KMS-11 (cell line): ENCODE results near the gene MMP7.

ENCODE experiments used
- H2AFZ ChIP-seq: fragments of 200-600 bp; sonication (generic); 2 replicates; pipeline ENCODE4 v1.6.1; 2016; ENCODE audit warnings: antibody characterized with exemption, mixed run types, low read depth
- H3K27ac ChIP-seq: fragments of 200-600 bp; sonication (generic); 2 replicates; pipeline ENCODE4 v1.6.1; 2016; ENCODE audit warnings: mild to moderate bottlenecking, mixed run types
- H3K27me3 ChIP-seq: fragments of 200-600 bp; sonication (generic); 2 replicates; pipeline ENCODE4 v1.6.1; 2017; ENCODE audit warnings: mild to moderate bottlenecking, low read depth, mixed run types, moderate library complexity; ENCODE audit not compliant: insufficient read depth
- H3K36me3 ChIP-seq: fragments of 200-600 bp; sonication (generic); 2 replicates; pipeline ENCODE4 v1.6.1; 2017; ENCODE audit warnings: mild to moderate bottlenecking, mixed run types; ENCODE audit not compliant: insufficient read depth
- H3K4me1 ChIP-seq: fragments of 200-600 bp; sonication (generic); 2 replicates; pipeline ENCODE4 v1.6.1; 2016; ENCODE audit warnings: mild to moderate bottlenecking, low read depth, mixed run types; ENCODE audit not compliant: poor library complexity, severe bottlenecking
- H3K4me2 ChIP-seq: fragments of 200-600 bp; sonication (generic); 2 replicates; pipeline ENCODE4 v1.7.0; 2016; ENCODE audit warnings: mild to moderate bottlenecking, mixed run types
- H3K4me3 ChIP-seq: fragments of 200-600 bp; sonication (generic); IDR thresholded peaks from 2 replicates; pipeline ENCODE4 v1.6.1; 2017; ENCODE audit warnings: low read depth, low read length, mixed read lengths; ENCODE audit not compliant: insufficient read depth
- H3K79me2 ChIP-seq: fragments of 200-600 bp; sonication (generic); 2 replicates; pipeline ENCODE4 v1.6.1; 2016; ENCODE audit warnings: low read depth, mixed run types; ENCODE audit not compliant: insufficient read depth
- H3K9ac ChIP-seq: fragments of 200-600 bp; sonication (generic); 2 replicates; pipeline ENCODE4 v1.6.1; 2016; ENCODE audit warnings: mild to moderate bottlenecking, mixed run types
- H4K20me1 ChIP-seq: fragments of 200-600 bp; sonication (generic); 2 replicates; pipeline ENCODE4 v1.6.1; 2016; ENCODE audit warnings: mild to moderate bottlenecking, mixed run types; ENCODE audit not compliant: insufficient read depth
- TF ChIP-seq, protein P1 (sequence below): fragments of 200-600 bp; sonication (generic); conservative IDR thresholded peaks from 2 replicates; pipeline ENCODE4 v1.6.1; 2017; ENCODE audit warnings: low read depth, mild to moderate bottlenecking, antibody characterized with exemption, low read length, moderate library complexity, mixed read lengths

Gene MMP7

DNA sequence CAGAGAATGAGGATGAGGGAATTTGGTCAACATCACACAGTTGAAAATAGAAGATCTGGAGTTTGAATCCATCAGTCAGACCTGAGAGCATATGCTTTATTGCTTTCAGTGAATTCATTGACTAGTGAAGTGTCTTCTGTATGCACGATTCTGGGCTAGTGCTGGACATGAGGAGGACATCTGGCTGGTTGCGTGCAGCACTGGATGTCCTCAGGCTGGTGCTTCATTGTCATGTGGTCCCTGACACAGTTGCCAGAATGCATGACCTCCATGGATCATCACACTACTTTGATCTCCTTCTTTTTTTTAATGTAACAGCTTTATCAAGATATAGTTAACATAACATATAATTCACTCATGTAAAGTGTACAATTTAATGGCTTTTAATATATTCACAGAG, 44.5 kb upstream of the MMP7 start:
- TF ChIP-seq, protein P1, sequence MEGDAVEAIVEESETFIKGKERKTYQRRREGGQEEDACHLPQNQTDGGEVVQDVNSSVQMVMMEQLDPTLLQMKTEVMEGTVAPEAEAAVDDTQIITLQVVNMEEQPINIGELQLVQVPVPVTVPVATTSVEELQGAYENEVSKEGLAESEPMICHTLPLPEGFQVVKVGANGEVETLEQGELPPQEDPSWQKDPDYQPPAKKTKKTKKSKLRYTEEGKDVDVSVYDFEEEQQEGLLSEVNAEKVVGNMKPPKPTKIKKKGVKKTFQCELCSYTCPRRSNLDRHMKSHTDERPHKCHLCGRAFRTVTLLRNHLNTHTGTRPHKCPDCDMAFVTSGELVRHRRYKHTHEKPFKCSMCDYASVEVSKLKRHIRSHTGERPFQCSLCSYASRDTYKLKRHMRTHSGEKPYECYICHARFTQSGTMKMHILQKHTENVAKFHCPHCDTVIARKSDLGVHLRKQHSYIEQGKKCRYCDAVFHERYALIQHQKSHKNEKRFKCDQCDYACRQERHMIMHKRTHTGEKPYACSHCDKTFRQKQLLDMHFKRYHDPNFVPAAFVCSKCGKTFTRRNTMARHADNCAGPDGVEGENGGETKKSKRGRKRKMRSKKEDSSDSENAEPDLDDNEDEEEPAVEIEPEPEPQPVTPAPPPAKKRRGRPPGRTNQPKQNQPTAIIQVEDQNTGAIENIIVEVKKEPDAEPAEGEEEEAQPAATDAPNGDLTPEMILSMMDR, result no peak
- Histone ChIP-seq H3K4me1 (no peaks in the 10 kb centered on the region), H3K27ac (no peak overlapping the region), H3K27me3 (no peaks in the 10 kb centered on the region), H3K4me2 (no peak overlapping the region), H3K79me2 (no peaks in the 10 kb centered on the region), H3K36me3 (no peaks in the 10 kb centered on the region), H3K9ac (no peak overlapping the region), H3K4me3 (no peak overlapping the region), H4K20me1 (no peaks in the 10 kb centered on the region), H2AFZ (no peak overlapping the region)

DNA sequence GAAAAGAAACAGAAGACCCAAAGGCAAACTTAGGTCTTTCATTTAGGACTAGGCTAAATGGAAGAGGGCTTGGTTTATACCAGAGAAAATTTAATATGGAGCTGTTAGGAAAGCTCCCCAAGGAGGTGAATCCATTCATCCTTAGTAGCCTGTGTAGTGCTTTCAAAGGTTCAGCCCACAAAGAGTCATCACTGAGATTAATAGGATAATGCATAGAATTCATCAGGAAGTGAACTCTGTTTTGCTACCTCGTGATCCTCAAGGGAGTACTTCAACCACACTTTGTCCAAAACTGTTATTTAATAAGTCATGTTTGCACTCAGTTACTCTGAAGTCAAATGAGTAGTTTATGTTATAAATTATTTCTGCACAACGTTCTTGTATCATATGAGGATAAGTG, 43.3 kb upstream of the MMP7 start:
- Histone ChIP-seq H3K36me3 (no peaks in the 10 kb centered on the region), H3K9ac (no peak overlapping the region), H3K4me2 (no peak overlapping the region), H3K4me3 (no peak overlapping the region), H4K20me1 (no peaks in the 10 kb centered on the region), H3K27ac (no peak overlapping the region), H3K79me2 (no peaks in the 10 kb centered on the region), H3K27me3 (no peaks in the 10 kb centered on the region), H3K4me1 (no peaks in the 10 kb centered on the region), H2AFZ (no peak overlapping the region)
- TF ChIP-seq, protein P1, result no peak

DNA sequence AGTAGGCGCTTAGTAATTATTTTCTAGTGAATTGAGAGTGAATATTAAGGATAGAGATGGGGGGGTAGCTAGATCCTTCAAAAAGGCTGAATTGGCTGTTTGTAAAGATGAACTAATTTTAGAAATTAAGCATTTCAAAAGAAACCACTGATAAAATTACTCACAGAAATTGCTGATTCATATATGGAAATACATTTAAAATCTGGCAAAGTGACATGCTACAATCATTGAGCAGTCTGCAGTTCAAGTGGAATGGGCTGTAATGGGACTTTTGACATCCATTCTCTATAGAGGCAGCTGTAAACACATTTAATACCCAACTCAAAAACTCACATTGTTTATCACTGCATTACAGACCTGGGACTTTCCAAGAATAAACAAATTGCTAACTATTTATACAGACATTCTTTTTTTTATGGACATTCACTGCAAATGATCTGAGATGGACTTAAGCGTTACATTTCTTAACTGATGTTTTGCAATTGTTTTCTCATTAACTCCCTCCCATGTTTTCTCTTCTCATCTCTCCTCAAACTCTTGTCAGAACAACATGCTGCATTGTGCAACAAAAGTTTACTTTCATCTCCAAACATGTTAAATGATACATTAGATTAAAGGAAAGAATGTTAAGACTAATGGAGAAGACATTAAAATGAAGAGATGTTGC, 42.1 kb upstream of the MMP7 start:
- Histone ChIP-seq H3K27me3 (no peaks in the 10 kb centered on the region), H3K9ac (no peak overlapping the region), H3K79me2 (no peaks in the 10 kb centered on the region), H3K36me3 (no peaks in the 10 kb centered on the region), H4K20me1 (no peaks in the 10 kb centered on the region), H3K27ac (no peak overlapping the region), H2AFZ (no peak overlapping the region), H3K4me1 (no peaks in the 10 kb centered on the region), H3K4me3 (no peak overlapping the region), H3K4me2 (no peak overlapping the region)
- TF ChIP-seq, protein P1, result no peak

DNA sequence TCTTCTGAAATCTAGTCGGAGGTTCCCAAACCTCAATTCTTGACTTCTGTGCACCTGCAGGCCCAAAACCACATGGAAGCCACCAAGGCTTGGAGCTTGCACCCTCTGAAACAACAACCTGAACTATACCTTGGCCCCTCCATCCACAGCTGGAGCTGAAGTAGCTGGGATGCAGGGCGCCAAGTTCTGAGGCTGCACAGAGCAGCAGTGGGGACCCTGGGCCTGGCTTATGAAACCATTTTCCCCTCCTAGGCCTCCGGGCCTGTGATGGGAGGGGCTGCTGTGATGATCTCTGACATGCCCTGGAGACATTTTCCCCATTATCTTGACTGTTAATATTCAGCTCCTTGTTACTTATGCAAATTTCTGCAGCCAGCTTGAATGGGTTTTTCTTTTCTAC, 38.3 kb upstream of the MMP7 start:
- H3K27me3 ChIP-seq, result no peaks in the 10 kb centered on the region
- H2AFZ ChIP-seq, result no peak overlapping the region
- H3K27ac ChIP-seq, result no peak overlapping the region
- no peak overlapping the region for H3K4me2 ChIP-seq
- no peaks in the 10 kb centered on the region for H3K36me3 ChIP-seq
- H3K4me3 ChIP-seq, result no peak overlapping the region
- no peaks in the 10 kb centered on the region for H4K20me1 ChIP-seq
- TF ChIP-seq, protein P1, result no peak
- H3K9ac ChIP-seq, result no peak overlapping the region
- no peaks in the 10 kb centered on the region for H3K79me2 ChIP-seq
- no peaks in the 10 kb centered on the region for H3K4me1 ChIP-seq
